HG03565 (cell line): Measurements from ENCODE around the gene AEBP2.

ENCODE experiments used
- ATAC-seq: cut with Tn5 transposase; IDR thresholded peaks from one replicate; pipeline ENCODE4 v1.9.1; 2021; ENCODE audit warnings: mild to moderate bottlenecking, moderate library complexity; ENCODE audit not compliant: unreplicated experiment

The AEBP2 gene

GRCh38 chr12:19546611-19547162 lies 107.4 kb downstream of the AEBP2 start:
- no peak for ATAC-seq

DNA sequence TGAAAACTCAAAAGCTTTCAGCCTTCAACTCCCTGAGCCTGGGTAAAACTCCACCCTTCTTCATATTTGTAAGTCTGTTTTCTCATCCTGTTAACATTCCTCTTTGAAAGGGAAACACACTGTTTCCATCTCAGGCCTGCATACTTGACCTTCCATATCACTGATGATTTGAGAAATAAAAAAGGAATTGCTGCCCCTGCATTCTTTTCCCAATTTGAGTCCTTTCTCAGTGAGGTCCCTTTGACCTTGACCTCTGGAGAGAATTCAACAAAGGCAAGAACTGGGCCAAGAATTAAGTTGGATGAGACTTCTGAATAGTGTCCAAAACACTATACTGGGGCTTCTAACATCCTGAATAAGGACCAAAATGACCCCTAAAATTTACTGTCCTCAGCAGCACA lies 108.0 kb downstream of the AEBP2 start:
- ATAC-seq: no peak

DNA sequence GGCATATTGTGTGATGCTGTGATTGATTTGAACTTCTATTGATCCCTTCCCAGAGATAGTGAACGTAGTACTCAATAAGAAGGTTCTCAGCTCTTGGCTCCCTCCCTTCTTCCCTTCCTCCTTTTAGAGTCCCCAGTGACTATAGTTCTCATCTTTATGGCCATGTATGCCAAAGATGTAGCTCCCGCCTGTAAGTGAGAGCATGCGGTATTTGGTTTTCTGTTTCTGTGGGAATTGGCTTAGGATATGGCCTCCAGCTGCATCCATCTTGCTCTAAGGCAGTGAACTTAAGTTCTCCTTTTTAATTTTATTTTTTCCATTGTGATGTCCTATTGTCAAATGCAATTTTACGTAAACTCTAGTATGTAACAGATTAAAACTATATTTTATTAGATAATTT lies 109.5 kb downstream of the AEBP2 start:
- no peak for ATAC-seq

GRCh38 chr12:19550626-19551025 lies 111.3 kb downstream of the AEBP2 start:
- ATAC-seq: peak; percentile 37

DNA sequence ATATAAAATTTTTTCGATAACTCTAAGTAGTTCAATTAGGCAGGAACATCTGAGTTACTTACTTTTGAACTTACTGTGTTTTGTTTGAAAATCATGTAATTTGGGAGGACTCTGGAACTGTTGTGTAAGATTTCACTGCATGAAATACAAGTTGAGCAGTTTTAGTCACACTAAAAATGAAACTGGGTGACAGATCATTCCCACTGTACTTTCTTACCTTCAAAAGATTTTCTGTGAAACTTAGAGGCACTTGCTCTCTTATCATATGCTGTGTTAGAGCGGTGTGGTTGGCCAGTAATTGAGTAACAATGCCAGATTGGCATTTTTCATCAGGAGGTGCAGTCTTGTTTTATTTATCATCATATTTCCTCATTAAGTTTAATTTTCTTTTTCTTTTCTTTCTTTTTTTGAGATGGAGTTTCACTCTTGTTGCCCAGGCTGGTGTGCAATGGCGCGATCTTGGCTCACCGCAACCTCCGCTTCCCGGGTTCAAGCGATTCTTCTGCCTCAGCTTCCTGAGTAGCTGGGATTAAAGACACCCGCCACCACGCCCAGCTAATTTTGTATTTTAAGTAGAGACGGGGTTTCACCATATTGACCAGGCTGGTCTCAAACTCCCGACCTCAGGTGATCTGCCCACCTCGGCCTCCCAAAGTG lies 113.3 kb downstream of the AEBP2 start:
- ATAC-seq: peak; percentile 88

DNA sequence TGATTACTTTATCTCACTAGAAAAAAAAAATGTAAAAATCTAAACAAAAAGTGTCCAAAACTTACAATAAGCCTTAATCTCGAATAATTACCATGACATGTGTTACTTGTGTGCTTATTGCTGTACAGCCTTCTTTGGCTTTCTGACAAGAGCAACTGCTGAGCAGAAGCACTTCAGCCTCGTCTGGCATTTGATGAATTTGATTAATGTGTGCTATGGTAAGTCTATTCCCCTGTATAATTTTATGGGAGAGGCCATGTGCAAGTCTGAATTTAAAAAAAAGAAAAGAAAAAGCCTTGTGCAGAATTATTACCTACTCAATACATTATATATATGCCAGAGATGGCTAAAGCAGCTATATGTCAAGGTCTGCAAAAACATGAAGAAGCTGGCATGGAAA lies 113.9 kb downstream of the AEBP2 start:
- ATAC-seq: no peak

GRCh38 chr12:19561411-19561961 lies 122.2 kb downstream of the AEBP2 start:
- no peak for ATAC-seq
